MCF 10A (cell line): ENCODE measurements around the gene MGAT1. TPM values are rescaled to one million over a fixed set of nuclear protein-coding genes. Genes with fewer than 3 reads are reported as not detected.

ENCODE experiments used
- BruUV-seq: library from RNA; stranded (reverse); fragments of 400-500 nt; replicated peaks from 2 replicates; lab custom pipeline; 2021; lab: Mats Ljungman, UMichigan
- CTCF ChIA-PET: fragments of 300-600 bp; sonication (Branson Sonifier 250); formaldehyde crosslinking; extraction: SDS; loops from one replicate; lab custom pipeline; 2021; ENCODE audit warnings: antibody characterized with exemption, inconsistent platforms; lab: Yijun Ruan, JAX
- POLR2A ChIA-PET: fragments of 300-600, 350-650 bp; sonication (Branson Sonifier 250); formaldehyde crosslinking; extraction: SDS; loops from one replicate; lab custom pipeline; 2020; ENCODE audit warnings: antibody characterized with exemption, inconsistent platforms; lab: Yijun Ruan, JAX
- DNase-seq: peaks from one replicate; pipeline ENCODE4 v3.0.0-alpha.2; 2018; ENCODE audit not compliant: unreplicated experiment
- H3K27ac Mint-ChIP-seq: one replicate; pipeline ENCODE4 v1.8.0; 2022; ENCODE audit warnings: mild to moderate bottlenecking, low read depth, mixed read lengths; ENCODE audit not compliant: unreplicated experiment
- H3K27me3 Mint-ChIP-seq: one replicate; pipeline ENCODE4 v1.8.0; 2022; ENCODE audit warnings: mixed read lengths; ENCODE audit not compliant: insufficient read depth, unreplicated experiment
- H3K36me3 Mint-ChIP-seq: one replicate; pipeline ENCODE4 v1.8.0; 2022; ENCODE audit warnings: mild to moderate bottlenecking, moderate library complexity, mixed read lengths; ENCODE audit not compliant: insufficient read depth, unreplicated experiment
- H3K4me1 Mint-ChIP-seq: one replicate; pipeline ENCODE4 v1.8.0; 2022; ENCODE audit warnings: mixed read lengths; ENCODE audit not compliant: insufficient read depth, unreplicated experiment
- H3K4me3 Mint-ChIP-seq: one replicate; pipeline ENCODE4 v1.8.0; 2022; ENCODE audit warnings: mild to moderate bottlenecking, moderate library complexity, mixed read lengths; ENCODE audit not compliant: unreplicated experiment
- H3K9me3 Mint-ChIP-seq: one replicate; pipeline ENCODE4 v1.8.0; 2022; ENCODE audit warnings: mixed read lengths; ENCODE audit not compliant: unreplicated experiment
- CTCF ChIP-seq: fragments of 200-600 bp; IDR thresholded peaks from one replicate; pipeline ENCODE4 v1.8.0; 2022; ENCODE audit warnings: antibody characterized with exemption, mild to moderate bottlenecking; ENCODE audit not compliant: unreplicated experiment
- intact Hi-C: fragments of 100-400 bp; cut with micrococcal nuclease; formaldehyde crosslinking; loops from 2 replicates; pipeline ENCODE4 v1.14.1; 2022
- total RNA-seq: library from RNA; stranded (reverse); gene quantifications from 2 replicates; pipeline ENCODE4 v1.2.3, GENCODE V29; 2022

Gene MGAT1
- total RNA-seq, 1 experiment from 2014 or later = 135 TPM

- intact Hi-C loops = no loop called here
- Mint-ChIP-seq H3K4me1 (no peaks in the 10 kb centered on the region), H3K9me3 (peaks cover 14% of the 10 kb centered on the region), H3K27ac (no peak overlapping the region), H3K4me3 (no peak overlapping the region), H3K27me3 (peaks cover 3% of the 10 kb centered on the region), H3K36me3 (no peaks in the 10 kb centered on the region)
- no peak for TF ChIP-seq CTCF
- no TSS peak for BruUV-seq
- ChIA-PET CTCF (no interaction called here), POLR2A (no interaction called here)
- DNase-seq = no peak
These were observed 30.8 kb downstream of the MGAT1 start for GRCh38 chr5:180771839-180772238.

GRCh38 chr5:180769821-180770220, 32.8 kb downstream of the MGAT1 start:
- Mint-ChIP-seq H3K9me3 (peaks cover 14% of the 10 kb centered on the region), H3K4me3 (no peak overlapping the region), H3K4me1 (no peaks in the 10 kb centered on the region), H3K36me3 (no peaks in the 10 kb centered on the region), H3K27me3 (peaks cover 23% of the 10 kb centered on the region), H3K27ac (no peak overlapping the region)
- BruUV-seq = no TSS peak
- intact Hi-C loops = no loop called here
- POLR2A ChIA-PET = no interaction called here
- CTCF ChIA-PET = interaction anchor here (0.6 to 0.8 kb wide), 2 partner anchors 16 to 323 kb away, joined by 4 to 5 read pairs; no protein-coding TSS in a partner anchor
- no peak for TF ChIP-seq CTCF
- no peak for DNase-seq

GRCh38 chr5:180755601-180756000, 47.0 kb downstream of the MGAT1 start:
- H3K4me3 Mint-ChIP-seq = no peak overlapping the region
- H3K27ac Mint-ChIP-seq = no peak overlapping the region
- H3K9me3 Mint-ChIP-seq = peaks cover 8% of the 10 kb centered on the region
- ChIA-PET POLR2A (no interaction called here), CTCF (no interaction called here)
- H3K27me3 Mint-ChIP-seq = peaks cover 30% of the 10 kb centered on the region
- no peaks in the 10 kb centered on the region for H3K36me3 Mint-ChIP-seq
- intact Hi-C loops = no loop called here
- BruUV-seq = no TSS peak
- TF ChIP-seq CTCF = no peak
- no peak for DNase-seq
- H3K4me1 Mint-ChIP-seq = no peaks in the 10 kb centered on the region

GRCh38 chr5:180744253-180744652, 58.4 kb downstream of the MGAT1 start:
- H3K27ac Mint-ChIP-seq = no peak overlapping the region
- DNase-seq = no peak
- intact Hi-C loops = no loop called here
- BruUV-seq = no TSS peak
- H3K27me3 Mint-ChIP-seq = peaks cover 46% of the 10 kb centered on the region
- TF ChIP-seq CTCF = no peak
- no peaks in the 10 kb centered on the region for H3K36me3 Mint-ChIP-seq
- H3K4me3 Mint-ChIP-seq = no peak overlapping the region
- no peaks in the 10 kb centered on the region for H3K9me3 Mint-ChIP-seq
- peaks cover 6% of the 10 kb centered on the region for H3K4me1 Mint-ChIP-seq
- CTCF ChIA-PET = no interaction called here
- POLR2A ChIA-PET = no interaction called here
